HepG2 (cell line): Measurements from ENCODE around the gene ZNF644.

Experiments used
- CEBPB ChIP-seq: IDR thresholded peaks from 2 replicates; pipeline ENCODE4 v1.6.1; 2011; ENCODE audit warnings: low read depth, low read length, improper control_type of control experiment, borderline replicate concordance
- FIP1L1 ChIP-seq: fragments of 200-400 bp; formaldehyde crosslinking; IDR thresholded peaks from 2 replicates; pipeline ENCODE4 v1.6.1; 2018; ENCODE audit warnings: low read depth, mild to moderate bottlenecking, low read length, moderate library complexity, borderline replicate concordance; ENCODE audit not compliant: insufficient read depth
- POLR2AphosphoS5 ChIP-seq: IDR thresholded peaks from 2 replicates; pipeline ENCODE4 v1.6.1; 2012; ENCODE audit warnings: low read depth, low read length
- RAD51 ChIP-seq: fragments of 450-650 bp; IDR thresholded peaks from 2 replicates; pipeline ENCODE4 v1.6.1; 2016; ENCODE audit warnings: borderline replicate concordance
- TF ChIP-seq, protein P1 (sequence below): sonication (generic); formaldehyde crosslinking; IDR thresholded peaks from 2 replicates; pipeline ENCODE4 v1.5.0; 2020; ENCODE audit warnings: mild to moderate bottlenecking, missing genetic modification reagents, moderate library complexity

GRCh38 chr1:91007092-91007491 lies 14.7 kb downstream of the ZNF644 start:
- TF ChIP-seq RAD51: no peak
- no peak for TF ChIP-seq CEBPB
- TF ChIP-seq, protein P1, sequence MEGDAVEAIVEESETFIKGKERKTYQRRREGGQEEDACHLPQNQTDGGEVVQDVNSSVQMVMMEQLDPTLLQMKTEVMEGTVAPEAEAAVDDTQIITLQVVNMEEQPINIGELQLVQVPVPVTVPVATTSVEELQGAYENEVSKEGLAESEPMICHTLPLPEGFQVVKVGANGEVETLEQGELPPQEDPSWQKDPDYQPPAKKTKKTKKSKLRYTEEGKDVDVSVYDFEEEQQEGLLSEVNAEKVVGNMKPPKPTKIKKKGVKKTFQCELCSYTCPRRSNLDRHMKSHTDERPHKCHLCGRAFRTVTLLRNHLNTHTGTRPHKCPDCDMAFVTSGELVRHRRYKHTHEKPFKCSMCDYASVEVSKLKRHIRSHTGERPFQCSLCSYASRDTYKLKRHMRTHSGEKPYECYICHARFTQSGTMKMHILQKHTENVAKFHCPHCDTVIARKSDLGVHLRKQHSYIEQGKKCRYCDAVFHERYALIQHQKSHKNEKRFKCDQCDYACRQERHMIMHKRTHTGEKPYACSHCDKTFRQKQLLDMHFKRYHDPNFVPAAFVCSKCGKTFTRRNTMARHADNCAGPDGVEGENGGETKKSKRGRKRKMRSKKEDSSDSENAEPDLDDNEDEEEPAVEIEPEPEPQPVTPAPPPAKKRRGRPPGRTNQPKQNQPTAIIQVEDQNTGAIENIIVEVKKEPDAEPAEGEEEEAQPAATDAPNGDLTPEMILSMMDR (CRISPR knock-in tag): no peak
- no peak for TF ChIP-seq POLR2AphosphoS5
- TF ChIP-seq FIP1L1: no peak
